HepG2 (cell line): Measurements from ENCODE around the gene ADAMTS12.

ENCODE experiments used
- FOXJ3 ChIP-seq: sonication (generic); formaldehyde crosslinking; IDR thresholded peaks from 2 replicates; pipeline ENCODE4 v1.4.0; 2020; ENCODE audit warnings: missing genetic modification reagents, mild to moderate bottlenecking, borderline replicate concordance
- FOXO4 ChIP-seq: sonication (generic); formaldehyde crosslinking; conservative IDR thresholded peaks from 2 replicates; pipeline ENCODE4 v1.8.1; 2023; ENCODE audit warnings: missing genetic modification reagents
- JUND ChIP-seq: sonication (generic); formaldehyde crosslinking; IDR thresholded peaks from 2 replicates; pipeline ENCODE4 v1.8.0; 2022; ENCODE audit warnings: mild to moderate bottlenecking, missing genetic modification reagents
- MTF1 ChIP-seq: sonication (generic); formaldehyde crosslinking; IDR thresholded peaks from 2 replicates; pipeline ENCODE4 v1.5.0; 2020; ENCODE audit warnings: missing genetic modification reagents
- RXRA ChIP-seq: sonication (generic); formaldehyde crosslinking; IDR thresholded peaks from 2 replicates; pipeline ENCODE4 v1.5.1; 2020; ENCODE audit warnings: missing genetic modification reagents
- ZFP36 ChIP-seq: fragments of 150-350 bp; IDR thresholded peaks from 2 replicates; pipeline ENCODE4 v1.6.1; 2018; ENCODE audit warnings: borderline replicate concordance, low read length, low read depth; ENCODE audit not compliant: partially characterized antibody
- ZNF609 ChIP-seq: sonication (generic); formaldehyde crosslinking; IDR thresholded peaks from 2 replicates; pipeline ENCODE4 v1.4.0; 2020; ENCODE audit warnings: mild to moderate bottlenecking, missing genetic modification reagents, borderline replicate concordance

DNA sequence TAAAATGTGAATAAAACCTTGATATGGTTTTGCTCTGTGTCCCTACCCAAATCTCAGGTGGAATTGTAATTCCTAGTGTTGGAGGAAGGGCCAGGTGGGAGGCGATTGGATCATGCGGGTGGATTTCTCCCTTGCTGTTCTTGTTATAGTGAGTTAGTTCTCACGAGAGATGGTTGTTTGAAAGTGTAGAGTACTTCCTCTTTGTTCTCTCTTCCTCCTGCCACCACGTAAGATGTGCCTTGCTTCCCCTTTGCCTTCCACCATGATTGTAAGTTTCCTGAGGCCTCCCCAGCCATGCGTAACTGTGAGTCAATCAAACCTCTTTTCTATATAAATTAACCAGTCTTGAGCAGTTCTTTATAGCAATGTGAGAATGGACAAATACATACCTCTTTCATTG, 416.1 kb downstream of the ADAMTS12 start:
- TF ChIP-seq JUND (no peak), ZFP36 (no peak), FOXO4 (CRISPR knock-in tag) (no peak), ZNF609 (no peak), MTF1 (no peak), RXRA (CRISPR knock-in tag) (no peak), FOXJ3 (CRISPR knock-in tag) (no peak)
